HG03280 (cell line): ENCODE data around the gene MCM9.
A peak's percentile ranks its signal among the peaks of the same experiment; 100 is the strongest.

Experiments used
- ATAC-seq: cut with Tn5 transposase; IDR thresholded peaks from one replicate; pipeline ENCODE4 v1.9.1; 2021; ENCODE audit warnings: mild to moderate bottlenecking, moderate library complexity; ENCODE audit not compliant: unreplicated experiment

MCM9 gene

DNA sequence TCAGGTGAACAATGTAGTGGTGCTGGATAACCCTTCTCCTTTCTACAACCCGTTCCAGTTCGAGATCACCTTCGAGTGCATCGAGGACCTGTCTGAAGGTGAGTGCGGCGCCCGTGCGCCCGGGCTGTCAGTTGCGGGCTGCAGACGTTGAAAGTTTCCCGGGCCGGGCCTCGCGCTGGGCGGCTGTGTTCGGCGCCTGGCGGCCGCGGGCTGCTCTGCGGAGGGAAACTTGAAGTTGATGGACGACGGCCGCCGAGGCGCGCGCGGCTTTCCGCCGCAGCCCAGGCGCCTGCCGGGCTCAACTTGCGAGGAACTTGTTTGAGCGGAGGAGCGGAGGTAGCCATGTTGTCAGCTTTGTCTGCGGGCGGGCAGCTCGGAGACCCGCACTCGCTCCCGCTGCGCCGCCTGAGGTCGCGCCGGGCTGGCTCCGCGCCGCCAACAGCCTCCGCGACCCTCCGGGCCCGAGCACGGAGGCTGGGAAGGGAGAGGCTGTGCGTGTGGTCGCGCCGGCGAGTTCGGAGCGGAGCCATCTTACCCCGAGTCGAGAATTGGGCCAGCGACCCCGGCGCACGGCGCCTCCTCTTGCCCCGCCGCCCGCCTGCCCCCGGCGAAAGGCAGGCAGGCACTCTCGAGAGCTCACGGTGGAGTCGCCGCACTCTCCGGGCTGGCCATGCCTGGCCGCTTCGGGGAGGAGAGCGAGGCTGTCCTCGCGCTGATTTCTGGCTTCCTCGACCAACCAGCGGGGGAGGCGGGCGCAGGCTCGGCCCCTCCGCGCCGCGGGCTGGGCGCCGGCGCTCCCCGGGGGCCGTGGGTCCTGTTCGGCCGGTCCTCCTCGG is 40.3 kb downstream of the MCM9 start:
- peak; percentile 41 for ATAC-seq

GRCh38 chr6:118893807-118894424 is 41.0 kb downstream of the MCM9 start, which contains the start of gene ASF1A:
Gene ASF1A, plus strand, starts transcription at chr6:118894152. Its CDS starts 262 bp downstream, at chr6:118894414.
- ATAC-seq = peak; percentile 61

DNA sequence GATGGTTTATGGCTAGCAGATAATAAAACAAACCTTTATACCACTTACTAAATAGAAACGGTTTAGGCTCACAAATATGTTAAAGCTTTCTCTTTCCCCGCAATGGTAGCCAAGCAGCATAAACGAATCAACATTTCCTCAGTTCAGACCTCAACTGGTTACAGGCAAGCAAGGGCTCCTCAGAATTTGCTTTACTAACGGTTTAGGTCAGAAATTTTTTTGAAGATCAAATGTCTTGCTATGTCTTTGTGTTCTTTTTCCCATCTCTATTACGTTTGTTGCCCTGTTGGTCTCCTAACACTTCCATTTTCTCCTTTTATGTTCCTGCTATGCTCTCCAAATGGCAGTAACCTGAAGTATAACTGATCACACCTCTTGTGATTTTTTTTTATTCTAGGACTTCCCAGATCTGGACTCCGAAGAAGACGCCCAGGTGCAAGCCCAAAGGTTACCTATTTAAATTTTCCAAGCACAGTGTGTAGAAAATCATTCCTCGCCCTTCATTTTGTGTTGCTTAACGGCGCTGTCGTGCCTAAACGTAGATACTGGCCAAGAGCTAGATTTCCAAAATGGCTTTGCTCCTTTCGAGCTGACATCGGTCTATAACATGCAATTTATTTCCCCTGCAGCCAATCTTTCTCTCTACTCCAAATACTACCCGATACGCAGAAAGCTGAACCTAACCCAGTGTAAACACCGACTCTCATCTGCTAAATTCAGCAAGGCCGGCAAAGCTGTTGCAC is 41.7 kb downstream of the MCM9 start:
- ATAC-seq = peak; percentile 13

- ATAC-seq = no peak
Measured at GRCh38 chr6:118892355-118892991, 42.5 kb downstream of the MCM9 start.

GRCh38 chr6:118890997-118891790 is 43.8 kb downstream of the MCM9 start:
- no peak for ATAC-seq

- no peak for ATAC-seq
Measured at GRCh38 chr6:118889163-118889562, 45.8 kb downstream of the MCM9 start.

- no peak for ATAC-seq
Measured at GRCh38 chr6:118886641-118887040, 48.3 kb downstream of the MCM9 start.

GRCh38 chr6:118882314-118882905 is 52.5 kb downstream of the MCM9 start:
- ATAC-seq = no peak

- ATAC-seq = peak; percentile 85
Measured at GRCh38 chr6:118881440-118882313, 53.3 kb downstream of the MCM9 start.

- no peak for ATAC-seq
Measured at GRCh38 chr6:118877806-118878205, 57.2 kb downstream of the MCM9 start.

GRCh38 chr6:118876814-118877213 is 58.1 kb downstream of the MCM9 start:
- no peak for ATAC-seq

- no peak for ATAC-seq
Measured at GRCh38 chr6:118876198-118876597, 58.8 kb downstream of the MCM9 start.

GRCh38 chr6:118875672-118876071 is 59.3 kb downstream of the MCM9 start:
- ATAC-seq = no peak

GRCh38 chr6:118873239-118873638 is 61.7 kb downstream of the MCM9 start:
- no peak for ATAC-seq

DNA sequence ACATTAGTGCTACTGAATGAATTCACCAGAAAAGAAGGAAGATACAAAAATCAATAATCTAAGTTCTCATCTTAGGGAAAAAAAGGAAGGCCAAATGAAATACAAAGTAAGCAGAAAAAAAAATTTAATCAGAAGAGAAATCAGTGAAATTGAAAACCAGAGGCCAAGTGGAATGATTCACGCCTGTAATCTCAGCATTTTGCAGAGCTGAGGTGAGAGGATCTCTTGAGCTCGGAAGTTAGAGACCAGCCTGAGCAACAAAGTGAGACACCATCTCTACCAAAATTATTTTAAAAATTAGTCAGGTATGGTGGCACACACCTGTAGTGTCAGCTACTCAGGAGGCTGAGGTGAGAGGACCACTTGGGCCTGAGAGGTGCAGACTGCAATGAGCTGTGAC is 62.2 kb downstream of the MCM9 start:
- no peak for ATAC-seq

DNA sequence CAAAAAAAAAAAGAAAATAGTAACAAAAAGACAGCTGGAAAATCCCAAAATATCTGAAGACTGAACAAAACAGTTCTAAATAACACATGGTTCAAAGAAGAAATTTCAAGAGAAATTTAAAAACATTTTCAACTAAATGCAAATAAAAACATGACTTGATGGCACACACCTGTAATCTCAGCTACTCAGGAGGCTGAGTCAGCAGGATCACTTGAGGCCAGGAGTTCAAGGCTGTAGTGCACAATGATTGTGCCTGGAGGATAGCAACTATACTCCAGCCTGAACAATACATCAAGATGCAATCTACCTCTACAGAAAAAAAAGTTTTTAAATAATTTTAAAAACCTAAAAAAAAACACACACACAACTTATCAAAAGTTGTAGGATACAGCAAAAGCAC is 62.6 kb downstream of the MCM9 start:
- no peak for ATAC-seq

GRCh38 chr6:118871331-118871730 is 63.6 kb downstream of the MCM9 start:
- no peak for ATAC-seq

DNA sequence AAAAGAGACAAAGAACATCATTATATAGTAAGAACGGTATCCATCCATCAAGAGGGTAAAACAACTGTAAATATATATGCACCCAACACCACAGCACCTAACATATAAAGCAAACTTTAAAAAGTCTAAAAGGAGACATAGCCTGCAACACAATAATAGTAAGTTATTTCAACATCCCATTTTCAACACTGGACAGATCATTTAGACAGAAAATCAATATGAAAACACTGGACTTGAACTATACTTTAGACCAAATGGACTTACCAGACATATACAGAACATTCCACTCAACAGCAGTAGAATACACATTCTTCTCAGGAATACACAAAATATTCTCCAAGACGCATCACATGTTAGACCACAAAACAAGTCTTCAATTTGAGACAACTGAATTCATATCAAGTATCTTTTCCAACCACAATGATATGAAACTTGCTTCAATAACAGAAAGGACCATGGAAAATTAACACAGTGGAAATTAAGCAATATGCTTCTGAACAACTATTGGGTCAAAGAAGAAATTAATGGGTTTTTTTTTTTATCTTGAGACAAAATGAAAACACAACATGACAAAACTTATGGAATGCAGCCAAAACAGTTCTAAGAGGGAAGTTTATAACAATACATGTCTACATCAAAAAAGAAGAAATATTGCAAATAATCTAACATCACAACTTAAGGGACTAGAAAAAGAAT is 64.9 kb downstream of the MCM9 start:
- no peak for ATAC-seq
